ENCODE data around the gene ADGRE2.
"Not testable (repeated sequence)": the region's sequence is repeated elsewhere in the genome, so short reads cannot be mapped to it uniquely, and the experiment has no call there.

DNA sequence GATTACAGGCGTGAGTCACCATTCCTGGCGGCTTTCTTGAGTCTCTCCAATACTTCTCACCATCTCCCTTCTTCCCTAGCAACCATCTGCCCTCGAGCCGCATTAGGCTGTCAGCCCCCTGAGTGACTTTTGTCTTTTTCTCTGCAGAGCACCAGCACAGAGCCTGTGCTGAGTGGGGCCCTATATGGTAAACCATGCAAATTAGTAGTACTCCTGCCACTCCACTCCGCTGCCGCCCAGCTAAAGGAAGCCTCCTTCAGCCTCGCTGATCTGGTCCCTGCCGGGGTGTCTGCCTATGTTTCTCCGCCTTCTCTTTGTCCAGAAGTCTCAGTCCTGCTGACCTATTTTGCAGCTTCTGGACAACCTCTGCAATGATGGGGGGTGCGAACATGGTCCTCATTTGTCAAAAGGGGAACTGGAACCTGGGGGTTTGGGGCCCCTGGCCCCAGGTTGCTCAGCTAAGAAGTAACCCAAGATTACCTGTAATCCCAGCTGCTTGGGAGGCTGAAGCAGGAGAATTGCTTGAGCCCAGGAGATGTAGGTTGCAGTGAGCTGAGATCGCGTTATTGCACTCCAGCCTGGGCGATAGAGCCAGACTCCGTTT lies 2.4 kb upstream of the ADGRE2 start:
- TF ChIP-seq RAD21 (IDR thresholded peaks at IDR 0.05; ENCODE audit: low read length); POLR2A (IDR thresholded peaks at IDR 0.05; ENCODE audit: low read depth, low read length); CEBPB (IDR thresholded peaks at IDR 0.05; ENCODE audit: low read depth, low read length); MAFK (IDR thresholded peaks at IDR 0.05; ENCODE audit: low read depth, low read length); SMC3 (IDR thresholded peaks at IDR 0.05; ENCODE audit: low read depth, low read length); RCOR1 (IDR thresholded peaks at IDR 0.05; ENCODE audit: insufficient replicate concordance, low read length); CHD1 (IDR thresholded peaks at IDR 0.05; ENCODE audit: low read depth, low read length); FOS (IDR thresholded peaks at IDR 0.05; ENCODE audit: low read depth, low read length); MAZ (IDR thresholded peaks at IDR 0.05; ENCODE audit: borderline replicate concordance, low read depth, low read length); BHLHE40 (IDR thresholded peaks at IDR 0.05; ENCODE audit: low read depth, low read length): not testable (repeated sequence)
- TF ChIP-seq, protein P1, sequence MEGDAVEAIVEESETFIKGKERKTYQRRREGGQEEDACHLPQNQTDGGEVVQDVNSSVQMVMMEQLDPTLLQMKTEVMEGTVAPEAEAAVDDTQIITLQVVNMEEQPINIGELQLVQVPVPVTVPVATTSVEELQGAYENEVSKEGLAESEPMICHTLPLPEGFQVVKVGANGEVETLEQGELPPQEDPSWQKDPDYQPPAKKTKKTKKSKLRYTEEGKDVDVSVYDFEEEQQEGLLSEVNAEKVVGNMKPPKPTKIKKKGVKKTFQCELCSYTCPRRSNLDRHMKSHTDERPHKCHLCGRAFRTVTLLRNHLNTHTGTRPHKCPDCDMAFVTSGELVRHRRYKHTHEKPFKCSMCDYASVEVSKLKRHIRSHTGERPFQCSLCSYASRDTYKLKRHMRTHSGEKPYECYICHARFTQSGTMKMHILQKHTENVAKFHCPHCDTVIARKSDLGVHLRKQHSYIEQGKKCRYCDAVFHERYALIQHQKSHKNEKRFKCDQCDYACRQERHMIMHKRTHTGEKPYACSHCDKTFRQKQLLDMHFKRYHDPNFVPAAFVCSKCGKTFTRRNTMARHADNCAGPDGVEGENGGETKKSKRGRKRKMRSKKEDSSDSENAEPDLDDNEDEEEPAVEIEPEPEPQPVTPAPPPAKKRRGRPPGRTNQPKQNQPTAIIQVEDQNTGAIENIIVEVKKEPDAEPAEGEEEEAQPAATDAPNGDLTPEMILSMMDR (conservative IDR thresholded peaks at IDR 0.05; ENCODE audit: low read depth, low read length): not testable (repeated sequence)
